HepG2 (cell line): Measurements from ENCODE around the gene PMFBP1. TPM values are rescaled to one million over a fixed set of nuclear protein-coding genes. Genes with fewer than 3 reads are reported as not detected.

ENCODE experiments used
- ATAC-seq: fragments of 200-7000 bp; cut with Tn5 transposase; 3 replicates; pipeline ENCODE4 v1.9.1; 2020; ENCODE audit warnings: mild to moderate bottlenecking, moderate library complexity
- BruUV-seq: library from RNA; stranded (reverse); fragments of 400-500 nt; replicated peaks from 2 replicates; lab custom pipeline; 2021; lab: Mats Ljungman, UMichigan
- CTCF ChIA-PET: fragments of 300-600 bp; formaldehyde crosslinking; extraction: SDS; loops from one replicate; lab custom pipeline; 2021; ENCODE audit warnings: low total read pairs, inconsistent platforms, low intra/inter-chr PET ratio; lab: Yijun Ruan, JAX
- POLR2A ChIA-PET: fragments of 350-600 bp; sonication (Branson Sonifier 250); formaldehyde crosslinking; loops from one replicate; lab custom pipeline; 2020; ENCODE audit warnings: antibody characterized with exemption, inconsistent platforms; lab: Yijun Ruan, JAX
- DNase-seq: peaks from one replicate; pipeline ENCODE4 v3.0.0-alpha.2; 2015; ENCODE audit warnings: low spot score
- FAIRE-seq: peaks from 3 replicates; lab custom pipeline; 2011; peaks lifted over from hg19 to GRCh38; lab: Jason Lieb, UNC
- H2AFZ ChIP-seq: one replicate; pipeline ENCODE4 v1.6.1; 2011; ENCODE audit warnings: low read length, inconsistent platforms
- H3K27ac ChIP-seq: fragments of 300-600 bp; 3 replicates; pipeline ENCODE4 v1.8.0; 2011; ENCODE audit warnings: mixed run types, mild to moderate bottlenecking, mixed read lengths, low read length, inconsistent platforms; ENCODE audit not compliant: insufficient read depth; ENCODE audit errors: extremely low read length
- H3K27me3 ChIP-seq, 2 experiments: fragments of 200-600 bp in 1 of 2; 2 replicates in 1 of 2; 3 replicates in 1 of 2; pipeline versions ENCODE4 v1.6.0 to v1.8.0; 2011; ENCODE audit warnings: low read length in 2 of 2, mild to moderate bottlenecking in 2 of 2, moderate library complexity in 2 of 2, inconsistent platforms in 1 of 2; ENCODE audit not compliant: insufficient read depth in 2 of 2, control insufficient read depth in 1 of 2
- H3K36me3 ChIP-seq, 2 experiments: fragments of 200-600 bp in 1 of 2; replicated peaks in 1 of 2; 2 replicates in 1 of 2; 3 replicates in 1 of 2; pipeline versions ENCODE4 v1.5.1 to v1.8.0; 2011; ENCODE audit warnings: low read length in 2 of 2, inconsistent platforms in 1 of 2; ENCODE audit not compliant: insufficient read depth in 2 of 2, control insufficient read depth in 1 of 2
- H3K4me1 ChIP-seq: 2 replicates; pipeline ENCODE4 v1.5.1; 2012; ENCODE audit warnings: low read length, inconsistent platforms; ENCODE audit not compliant: insufficient read depth
- H3K4me2 ChIP-seq: 2 replicates; pipeline ENCODE4 v1.6.0; 2011; ENCODE audit warnings: low read depth, low read length, inconsistent platforms
- H3K4me3 ChIP-seq, 3 experiments: fragments of 200-600 bp in 1 of 3; sonication (generic), shearing (Covaris generic) in 1 of 3; replicated peaks in 1 of 3; 2 replicates each; pipeline ENCODE4 v1.5.1; 2011 to 2016; ENCODE audit warnings: low read length in 3 of 3, inconsistent platforms in 2 of 3, low read depth in 2 of 3, mild to moderate bottlenecking in 2 of 3, control low read depth in 1 of 3, mixed read lengths in 1 of 3; ENCODE audit not compliant: insufficient read depth in 1 of 3
- H3K79me2 ChIP-seq: one replicate; pipeline ENCODE4 v1.6.1; 2011; ENCODE audit warnings: low read length, inconsistent platforms; ENCODE audit not compliant: insufficient read depth
- H3K9ac ChIP-seq: 2 replicates; pipeline ENCODE4 v1.6.0; 2011; ENCODE audit warnings: mild to moderate bottlenecking, low read depth, low read length, inconsistent platforms; ENCODE audit not compliant: insufficient read depth
- H3K9me3 ChIP-seq: 2 replicates; pipeline ENCODE4 v1.5.1; 2012; ENCODE audit warnings: mild to moderate bottlenecking, low read length
- H4K20me1 ChIP-seq: 2 replicates; pipeline ENCODE4 v1.6.0; 2011; ENCODE audit warnings: inconsistent platforms, mild to moderate bottlenecking, low read length, moderate library complexity; ENCODE audit not compliant: insufficient read depth
- NCOR1 ChIP-seq: fragments of 200-600 bp; sonication (generic); IDR thresholded peaks from 2 replicates; pipeline ENCODE4 v1.7.0; 2017; ENCODE audit warnings: antibody characterized with exemption, low read length, borderline replicate concordance
- RARG ChIP-seq: sonication (generic); formaldehyde crosslinking; IDR thresholded peaks from 2 replicates; pipeline ENCODE4 v1.4.0; 2020; ENCODE audit warnings: low read depth, mild to moderate bottlenecking, missing genetic modification reagents
- ZC3H13 ChIP-seq: sonication (generic); formaldehyde crosslinking; IDR thresholded peaks from 2 replicates; pipeline ENCODE4 v1.8.1; 2023; ENCODE audit warnings: mild to moderate bottlenecking, missing genetic modification reagents, moderate library complexity
- ZFY ChIP-seq: sonication (generic); formaldehyde crosslinking; IDR thresholded peaks from 2 replicates; pipeline ENCODE4 v1.4.0; 2020; ENCODE audit warnings: missing genetic modification reagents
- ZNF24 ChIP-seq: fragments of 450-650 bp; IDR thresholded peaks from 2 replicates; pipeline ENCODE4 v1.6.1; 2017; ENCODE audit warnings: antibody characterized with exemption, mild to moderate bottlenecking
- ZNF280D ChIP-seq: sonication (generic); formaldehyde crosslinking; IDR thresholded peaks from 2 replicates; pipeline ENCODE4 v1.5.1; 2020; ENCODE audit warnings: mild to moderate bottlenecking, missing genetic modification reagents
- ZNF614 ChIP-seq: IDR thresholded peaks from 2 replicates; pipeline ENCODE4 v1.6.1; 2018; ENCODE audit warnings: missing biosample characterization, missing genetic modification reagents, inconsistent platforms, borderline replicate concordance
- WGBS: methylation state at CpG from one replicate; pipeline ENCODE4 v1.1.6; 2017; ENCODE audit warnings: low lambda C conversion rate; 5-methylcytosine and 5-hydroxymethylcytosine counted together
- in situ Hi-C: cut with HindIII; loops from 2 replicates; pipeline ENCODE4 v1.10.0; 2017; ENCODE audit warnings: low pct_unique_long_range_greater_than_20kb; ENCODE audit not compliant: extremely low pct_ligation_motif_present
- intact Hi-C: fragments of 100-400 bp; cut with micrococcal nuclease; formaldehyde crosslinking; loops from one replicate; pipeline ENCODE4 v1.10.0; 2022; ENCODE audit not compliant: unreplicated experiment
- polyA plus RNA-seq, 8 experiments: library from polyadenylated mRNA; depleted of rRNA in 3 of 8; stranded (reverse) in 7 of 8; unstranded in 1 of 8; fragments of >200 nt; fragmentation: Illumina TruSeq in 4 of 8; extraction: Trizol in 4 of 8; gene quantifications; 2 replicates each; pipeline versions ENCODE4 v1.2.1 to v1.2.3, GENCODE V29; 2011 to 2016; ENCODE audit warnings: low read depth in 4 of 8, missing spikeins in 1 of 8, mixed read lengths in 1 of 8; ENCODE audit not compliant: insufficient read depth in 1 of 8
- total RNA-seq, 5 experiments: library from RNA; depleted of rRNA; stranded (reverse); fragments of >200 nt; fragmentation: Illumina TruSeq; extraction: Trizol; gene quantifications; 2 replicates each; pipeline ENCODE4 v1.2.3, GENCODE V29; 2016; ENCODE audit warnings: low read depth in 1 of 5
- TF ChIP-seq, protein P1 (sequence below): sonication (generic); formaldehyde crosslinking; IDR thresholded peaks from 2 replicates; pipeline ENCODE4 v1.5.0; 2020; ENCODE audit warnings: mild to moderate bottlenecking, missing genetic modification reagents, borderline replicate concordance

Gene PMFBP1
- total and polyA plus RNA-seq, 2 of the 13 experiments (the other 11 are each of a cell fraction or from before 2014, with no cell fraction given): 1.9 to 3.8 TPM

GRCh38 chr16:72168365-72168764 is 3.6 kb downstream of the PMFBP1 start:
- no peak for FAIRE-seq
- 81% methylated on average over 2 of the region's 2 CpGs for WGBS
- BruUV-seq: no TSS peak

More at GRCh38 chr16:72168365-72168764, 3.6 kb downstream of the PMFBP1 start:
- Histone ChIP-seq H3K4me2 (no peak overlapping the region), H3K9me3 (no peaks in the 10 kb centered on the region), H3K9ac (no peak overlapping the region), H3K36me3 (no peaks in the 10 kb centered on the region; a peak in 1 of 5 replicates), H4K20me1 (no peaks in the 10 kb centered on the region), H3K79me2 (no peaks in the 10 kb centered on the region), H2AFZ (no peak overlapping the region), H3K4me3 (no peak overlapping the region), H3K27me3 (no peaks in the 10 kb centered on the region), H3K4me1 (no peaks in the 10 kb centered on the region), H3K27ac (no peak overlapping the region)
- ChIA-PET POLR2A (no interaction called here), CTCF (no interaction called here)
- ATAC-seq (no peak), DNase-seq (no peak)
- in situ Hi-C loops (no loop called here), intact Hi-C loops (no loop called here)
- TF ChIP-seq RARG (no peak), ZNF24 (no peak), NCOR1 (no peak), ZC3H13 (CRISPR knock-in tag) (no peak), ZNF280D (no peak), ZFY (CRISPR knock-in tag) (no peak), ZNF614 (CRISPR knock-in tag) (no peak)
- TF ChIP-seq, protein P1, sequence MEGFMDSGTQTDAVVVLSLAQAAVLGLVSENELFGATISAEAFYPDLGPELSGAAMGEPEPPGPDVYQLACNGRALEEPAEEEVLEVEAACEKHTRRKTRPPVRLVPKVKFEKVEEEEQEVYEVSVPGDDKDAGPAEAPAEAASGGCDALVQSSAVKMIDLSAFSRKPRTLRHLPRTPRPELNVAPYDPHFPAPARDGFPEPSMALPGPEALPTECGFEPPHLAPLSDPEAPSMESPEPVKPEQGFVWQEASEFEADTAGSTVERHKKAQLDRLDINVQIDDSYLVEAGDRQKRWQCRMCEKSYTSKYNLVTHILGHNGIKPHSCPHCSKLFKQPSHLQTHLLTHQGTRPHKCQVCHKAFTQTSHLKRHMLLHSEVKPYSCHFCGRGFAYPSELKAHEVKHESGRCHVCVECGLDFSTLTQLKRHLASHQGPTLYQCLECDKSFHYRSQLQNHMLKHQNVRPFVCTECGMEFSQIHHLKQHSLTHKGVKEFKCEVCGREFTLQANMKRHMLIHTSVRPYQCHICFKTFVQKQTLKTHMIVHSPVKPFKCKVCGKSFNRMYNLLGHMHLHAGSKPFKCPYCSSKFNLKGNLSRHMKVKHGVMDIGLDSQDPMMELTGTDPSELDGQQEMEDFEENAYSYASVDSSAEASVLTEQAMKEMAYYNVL (CRISPR knock-in tag): no peak
